Activated T-cell treated with anti-CD3 and anti-CD28 coated beads for 48 hours (primary cell): ENCODE results near the gene RFPL1.

Experiments
- DNase-seq: peaks from one replicate; pipeline ENCODE4 v3.0.0-alpha.2; 2020; ENCODE audit warnings: low read depth

RFPL1 gene

GRCh38 chr22:29443452-29443851, 5.1 kb downstream of the RFPL1 start:
- DNase-seq = no peak

GRCh38 chr22:29443861-29444792, 5.7 kb downstream of the RFPL1 start:
- no peak for DNase-seq

DNA sequence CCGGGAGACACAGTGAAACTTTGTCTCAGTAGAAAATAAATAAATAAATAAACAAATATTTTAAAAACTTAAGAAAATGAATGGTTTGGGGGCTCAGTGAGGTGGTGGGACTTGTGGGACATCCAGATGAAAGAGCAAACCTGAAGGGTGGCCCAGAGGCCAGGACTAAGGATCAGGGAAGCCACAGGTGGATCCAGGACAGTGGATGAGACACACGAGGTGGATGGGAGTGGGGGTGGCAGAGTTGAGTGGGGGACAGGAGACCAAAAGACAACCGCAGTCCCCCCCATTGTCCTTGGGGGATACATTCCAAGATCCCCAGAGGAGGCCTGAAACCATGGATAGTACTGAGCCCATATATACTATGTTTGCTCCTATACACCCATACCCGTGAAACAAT, 7.1 kb downstream of the RFPL1 start:
- DNase-seq = no peak

GRCh38 chr22:29447906-29448305, 9.5 kb downstream of the RFPL1 start:
- DNase-seq = no peak

DNA sequence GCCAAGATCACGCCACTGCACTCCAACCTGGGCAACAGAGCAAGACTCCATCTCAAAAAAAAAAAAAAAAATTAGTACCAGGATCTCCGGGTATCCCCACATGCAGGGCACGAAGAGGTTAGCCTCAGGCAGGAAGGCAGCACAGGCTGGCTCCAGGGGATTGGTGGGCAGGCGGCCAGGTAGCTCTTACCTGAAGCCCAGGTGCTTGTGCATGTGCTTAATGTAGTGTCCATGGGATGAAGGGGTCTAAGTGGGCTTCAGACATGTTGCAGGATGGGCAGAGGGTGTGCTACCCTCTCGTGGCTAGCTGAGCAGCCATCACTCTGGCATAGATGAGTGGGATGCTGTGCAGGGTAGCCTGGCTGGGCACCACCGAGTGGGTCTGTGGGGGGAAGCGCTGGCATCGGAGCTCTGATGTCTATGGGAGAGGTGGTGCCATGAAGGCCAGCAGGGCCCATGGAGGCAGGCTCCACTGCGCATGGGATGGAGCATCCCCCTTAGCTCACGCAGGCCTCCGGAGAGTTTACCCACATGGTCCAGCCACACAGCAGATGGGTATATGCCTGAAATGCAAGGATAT, 11.0 kb downstream of the RFPL1 start:
- DNase-seq = no peak

- DNase-seq = no peak
Observed at GRCh38 chr22:29450222-29450621, 11.8 kb downstream of the RFPL1 start.

- DNase-seq = no peak
Observed at GRCh38 chr22:29451863-29452262, 13.5 kb downstream of the RFPL1 start.

- DNase-seq = no peak
Observed at GRCh38 chr22:29454276-29454675, 15.9 kb downstream of the RFPL1 start.

DNA sequence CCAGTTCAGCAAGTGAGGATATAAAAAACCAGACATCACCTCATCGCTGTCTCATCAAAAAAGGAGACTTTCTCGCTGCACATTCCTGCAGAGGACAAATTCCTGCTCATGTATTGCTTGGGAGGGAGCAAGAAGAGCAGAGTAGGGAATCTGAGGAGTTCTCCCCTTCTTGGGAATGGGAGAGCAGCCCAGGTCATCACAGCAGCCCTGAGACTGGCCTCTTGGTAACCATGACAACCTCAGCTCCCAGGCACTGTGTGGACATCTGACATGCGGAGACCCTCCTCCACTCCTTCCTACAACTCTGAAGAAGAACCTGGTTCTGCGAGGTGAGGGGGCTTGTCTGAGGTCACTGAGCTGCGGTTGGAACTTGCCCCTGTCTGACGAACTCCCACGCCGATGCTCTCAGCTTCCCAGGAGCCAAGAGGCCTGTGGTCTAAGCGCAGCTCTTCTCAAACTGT, 17.9 kb downstream of the RFPL1 start:
- DNase-seq = no peak

DNA sequence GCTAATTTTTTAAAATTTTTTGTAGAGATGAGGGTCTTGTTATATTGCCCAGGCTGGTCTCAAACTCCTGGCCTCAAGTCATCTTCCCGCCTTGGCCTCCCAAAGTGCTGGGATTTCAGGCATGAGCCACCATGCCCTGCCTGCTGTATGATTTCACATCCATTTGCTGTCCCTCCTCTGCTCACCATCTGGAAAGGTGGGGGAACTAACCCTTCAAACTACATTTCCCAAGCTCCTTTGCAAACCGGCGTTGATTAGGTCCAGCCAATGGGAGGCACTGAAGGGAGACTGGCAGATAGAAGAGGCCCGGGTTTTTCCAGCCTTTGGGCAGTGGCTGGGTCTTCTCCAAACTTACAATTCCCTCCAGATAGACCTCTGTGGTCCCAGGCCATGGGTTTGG, 19.3 kb downstream of the RFPL1 start:
- no peak for DNase-seq

DNA sequence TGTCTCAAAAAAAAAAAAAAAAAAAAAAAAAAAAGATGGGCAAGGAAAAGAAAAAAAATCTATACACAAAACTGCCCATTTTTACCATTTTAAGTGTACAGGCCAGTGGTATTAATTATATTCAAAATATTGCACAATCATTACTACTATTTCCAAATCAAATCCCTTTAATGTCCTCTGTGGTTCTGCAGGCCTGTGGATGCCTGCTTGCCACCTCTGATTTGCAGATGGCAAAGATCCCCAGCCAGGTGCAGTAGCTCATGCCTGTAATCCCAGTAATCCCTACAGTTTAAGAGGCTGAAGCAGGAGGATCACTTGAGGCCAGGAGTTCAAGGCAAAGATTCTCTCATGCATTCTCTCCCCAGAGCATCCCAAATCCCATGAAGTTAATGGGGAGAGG, 20.2 kb downstream of the RFPL1 start:
- no peak for DNase-seq

DNA sequence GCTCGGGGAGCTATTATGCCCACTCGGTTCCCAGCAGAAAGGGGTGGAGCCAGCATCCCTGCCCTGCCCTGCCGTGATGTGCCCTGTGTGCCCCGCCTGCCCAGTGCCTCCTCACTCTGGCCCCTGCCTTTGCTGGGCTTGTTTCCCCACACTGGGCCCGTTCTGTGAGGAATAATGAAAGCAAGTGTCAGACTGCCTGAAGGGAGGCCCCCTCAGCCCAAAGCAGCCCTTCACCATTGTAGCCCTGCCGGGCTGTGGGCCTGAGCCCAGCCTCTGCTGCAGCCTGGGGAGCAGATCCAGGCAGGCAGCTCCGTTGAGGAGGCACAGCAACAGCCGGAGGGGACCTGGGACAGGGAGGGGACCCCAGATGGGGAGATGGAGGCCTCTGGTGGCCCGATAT, 21.4 kb downstream of the RFPL1 start:
- DNase-seq = no peak

GRCh38 chr22:29461263-29461662, 22.9 kb downstream of the RFPL1 start:
- no peak for DNase-seq

DNA sequence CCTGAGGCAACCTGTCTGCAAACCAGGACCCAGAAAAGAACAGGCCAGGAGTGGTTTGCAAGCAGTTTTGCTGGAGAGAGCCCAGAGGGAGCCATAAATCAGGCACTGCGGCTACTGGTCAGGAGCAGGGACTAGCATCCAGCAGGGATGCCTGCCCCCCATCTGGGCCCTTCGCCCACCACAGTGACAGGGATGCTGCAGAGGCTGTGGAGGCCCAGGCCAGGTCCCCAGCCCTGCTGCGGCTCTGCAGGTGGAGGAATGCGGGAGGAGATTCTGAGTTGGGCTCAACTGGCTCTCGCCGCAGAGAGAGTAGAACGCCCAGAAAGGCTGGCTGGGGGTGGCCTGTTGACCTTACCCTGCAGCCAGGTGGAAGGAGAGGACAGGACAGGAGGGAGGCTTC, 25.2 kb downstream of the RFPL1 start:
- no peak for DNase-seq

- no peak for DNase-seq
Observed at GRCh38 chr22:29464581-29464980, 26.2 kb downstream of the RFPL1 start.

- DNase-seq = no peak
Observed at GRCh38 chr22:29469755-29470154, 31.4 kb downstream of the RFPL1 start.

GRCh38 chr22:29470159-29470855, 31.9 kb downstream of the RFPL1 start:
- peak; percentile 75 for DNase-seq

DNA sequence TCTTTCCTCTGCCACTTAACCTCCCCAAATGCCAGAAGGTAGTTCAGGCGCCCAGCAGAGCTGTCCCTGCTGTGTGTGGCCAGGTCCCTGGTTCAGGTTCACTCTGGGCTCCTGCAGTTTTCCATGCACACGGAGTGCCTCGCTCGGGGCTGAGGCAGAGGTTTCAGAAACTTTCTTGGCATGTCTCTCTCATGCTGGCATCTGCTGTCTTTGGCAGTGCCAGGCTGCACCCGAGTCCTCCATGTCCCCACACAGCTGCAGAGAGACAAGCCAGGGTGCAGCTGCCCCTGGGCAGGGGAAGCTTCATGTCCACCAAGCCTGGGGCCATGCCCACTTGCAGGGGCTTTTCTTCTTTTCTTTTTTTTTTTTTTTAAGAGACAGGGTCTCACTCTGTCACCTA, 34.6 kb downstream of the RFPL1 start:
- DNase-seq = no peak

GRCh38 chr22:29475550-29475949, 37.2 kb downstream of the RFPL1 start:
- no peak for DNase-seq

DNA sequence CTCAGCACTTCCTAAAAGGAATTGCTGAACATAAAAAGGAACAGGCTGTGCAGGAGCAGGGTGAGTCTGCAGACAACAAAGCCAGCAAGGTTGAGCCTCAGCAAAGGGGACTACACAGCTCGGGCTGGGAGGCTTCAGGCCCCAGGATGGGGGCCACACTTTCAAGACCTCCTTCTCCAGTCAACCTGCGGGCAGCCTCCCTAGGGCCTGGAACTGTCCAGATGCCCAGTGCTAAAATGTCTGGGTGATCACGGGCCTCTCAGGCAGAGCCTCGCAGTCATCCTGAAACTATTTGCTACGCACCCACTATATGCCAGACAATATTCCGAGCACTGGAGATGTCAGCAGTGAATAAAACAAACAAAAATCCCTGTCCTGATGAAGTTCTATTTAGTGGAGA, 37.7 kb downstream of the RFPL1 start:
- DNase-seq = no peak

- DNase-seq = no peak
Observed at GRCh38 chr22:29477723-29478318, 39.4 kb downstream of the RFPL1 start.
